Panc1 (cell line): ENCODE measurements around the gene GEMIN7. TPM values are rescaled to one million over a fixed set of nuclear protein-coding genes. Genes with fewer than 3 reads are reported as not detected.

Experiments
- ATAC-seq: fragments of 200-7000 bp; cut with Tn5 transposase; 2 replicates; pipeline ENCODE4 v1.9.1; 2020; ENCODE audit warnings: mild to moderate bottlenecking, moderate library complexity
- BruUV-seq: library from RNA; stranded (reverse); fragments of 400-500 nt; replicated peaks from 2 replicates; lab custom pipeline; 2021; lab: Mats Ljungman, UMichigan
- CTCF ChIA-PET: fragments of 300-600 bp; sonication (Branson Sonifier 250); formaldehyde crosslinking; loops from one replicate; lab custom pipeline; 2022; ENCODE audit warnings: antibody characterized with exemption; lab: Charles Lee
- POLR2A ChIA-PET: fragments of 300-600 bp; sonication (Branson Sonifier 250); formaldehyde crosslinking; loops from one replicate; lab custom pipeline; 2022; ENCODE audit warnings: antibody characterized with exemption; lab: Charles Lee
- DNase-seq: peaks from one replicate; pipeline ENCODE4 v3.0.0-alpha.2; 2010; ENCODE audit warnings: low read depth, low spot score
- H3K27ac ChIP-seq: 2 replicates; pipeline ENCODE4 v1.5.1; 2011; ENCODE audit warnings: mild to moderate bottlenecking, low read length, inconsistent platforms
- H3K27me3 ChIP-seq: fragments of 200-500 bp; sonication (Bioruptor generic); 2 replicates; pipeline ENCODE4 v1.6.0; 2014; ENCODE audit warnings: low read length, inconsistent platforms; ENCODE audit not compliant: control insufficient read depth, insufficient read depth
- H3K36me3 ChIP-seq: fragments of 200-500 bp; sonication (Bioruptor generic); 2 replicates; pipeline ENCODE4 v1.5.1; 2014; ENCODE audit warnings: inconsistent platforms, mild to moderate bottlenecking, low read length, moderate library complexity; ENCODE audit not compliant: control insufficient read depth, insufficient read depth
- H3K4me1 ChIP-seq: 2 replicates; pipeline ENCODE4 v1.5.1; 2011; ENCODE audit warnings: inconsistent platforms, mild to moderate bottlenecking, low read length, moderate library complexity; ENCODE audit not compliant: control insufficient read depth, insufficient read depth
- H3K4me3 ChIP-seq, 2 experiments: 2 replicates each; pipeline ENCODE4 v1.5.1; 2011 to 2012; ENCODE audit warnings: low read depth in 2 of 2, low read length in 2 of 2, mild to moderate bottlenecking in 2 of 2, inconsistent platforms in 1 of 2, moderate library complexity in 1 of 2
- H3K9me3 ChIP-seq: fragments of 200-500 bp; sonication (Bioruptor generic); 2 replicates; pipeline ENCODE4 v1.5.1; 2014; ENCODE audit warnings: low read depth, mild to moderate bottlenecking, inconsistent platforms, low read length, moderate library complexity; ENCODE audit not compliant: control insufficient read depth, insufficient read depth
- POLR2AphosphoS5 ChIP-seq: IDR thresholded peaks from 2 replicates; pipeline ENCODE4 v1.6.1; 2012; ENCODE audit warnings: mild to moderate bottlenecking, low read depth, low read length, moderate library complexity
- SIN3A ChIP-seq: IDR thresholded peaks from 2 replicates; pipeline ENCODE4 v1.6.1; 2012; ENCODE audit warnings: low read depth, mild to moderate bottlenecking, low read length, moderate library complexity, borderline replicate concordance; ENCODE audit not compliant: insufficient read depth
- TCF7L2 ChIP-seq: IDR thresholded peaks from 2 replicates; pipeline ENCODE4 v1.6.1; 2011; ENCODE audit warnings: mild to moderate bottlenecking, low read depth, low read length, inconsistent platforms
- in situ Hi-C: cut with HindIII; loops from 2 replicates; pipeline ENCODE4 v1.10.0; 2016; ENCODE audit warnings: low sequenced_read_pairs, low pct_unique_long_range_greater_than_20kb
- intact Hi-C: fragments of 100-400 bp; cut with micrococcal nuclease; formaldehyde crosslinking; loops from one replicate; pipeline ENCODE4 v1.10.0; 2022; ENCODE audit not compliant: unreplicated experiment
- total RNA-seq: library from RNA; stranded (reverse); gene quantifications from one replicate; pipeline ENCODE4 v1.2.1, GENCODE V29; 2021; ENCODE audit not compliant: unreplicated experiment
- TF ChIP-seq, protein P1 (sequence below), 2 experiments: IDR thresholded peaks; 2 replicates each; pipeline ENCODE4 v1.6.1; 2011 to 2012; ENCODE audit warnings: low read depth in 2 of 2, control low read depth in 1 of 2, low read length in 1 of 2, mild to moderate bottlenecking in 1 of 2, moderate library complexity in 1 of 2; ENCODE audit not compliant: insufficient read depth in 1 of 2
- TF ChIP-seq, protein P2 (sequence below): fragments of 450-650 bp; IDR thresholded peaks from 2 replicates; pipeline ENCODE4 v1.5.1; 2017; ENCODE audit warnings: mild to moderate bottlenecking

Gene GEMIN7
- total RNA-seq, 1 experiment from 2014 or later = 29.5 TPM

DNA sequence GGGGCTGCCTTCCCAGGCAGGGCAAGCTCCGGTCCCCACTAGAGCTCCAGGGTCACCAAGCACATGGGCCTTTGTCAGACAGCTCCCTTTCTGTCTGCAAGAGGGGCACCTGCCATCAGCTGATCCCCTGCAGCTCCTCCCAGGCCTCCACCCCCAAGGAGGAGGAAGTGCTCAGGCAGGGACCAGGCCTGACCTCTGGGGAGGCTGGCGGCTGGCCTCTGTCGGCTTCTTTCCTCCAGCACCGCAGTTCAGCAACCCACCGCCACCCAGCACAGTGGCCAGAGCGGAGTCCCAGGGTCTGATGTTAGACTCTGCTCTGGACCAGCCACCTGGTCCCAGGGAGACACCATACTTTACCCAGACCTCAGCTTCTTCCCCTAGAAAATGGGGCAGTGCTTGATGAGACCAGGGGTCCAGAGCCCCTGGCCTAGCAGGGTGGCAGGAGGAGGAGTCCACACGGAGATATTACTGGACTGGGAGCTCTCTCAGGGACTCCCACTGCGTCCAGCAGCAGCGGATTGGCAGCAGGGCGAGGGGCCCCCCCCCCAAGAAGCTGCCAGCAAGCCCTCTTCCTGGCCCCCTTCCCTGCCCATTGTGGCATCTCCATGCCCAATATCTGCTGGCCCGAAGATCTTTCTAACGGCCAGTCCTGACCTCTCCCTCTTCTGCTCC, 57.6 kb downstream of the GEMIN7 start:
- ChIA-PET CTCF (no interaction called here), POLR2A (no interaction called here)
- no peak overlapping the region for H3K27ac ChIP-seq
- intact Hi-C loops (no loop called here), in situ Hi-C loops (no loop called here)
- no peaks in the 10 kb centered on the region for H3K36me3 ChIP-seq
- DNase-seq (no peak), ATAC-seq (no peak)
- no peaks in the 10 kb centered on the region for H3K9me3 ChIP-seq
- H3K27me3 ChIP-seq = no peaks in the 10 kb centered on the region
- no TSS peak for BruUV-seq
- no peaks in the 10 kb centered on the region for H3K4me1 ChIP-seq
- no peak overlapping the region for H3K4me3 ChIP-seq
- no peak for TF ChIP-seq SIN3A
- TF ChIP-seq, protein P1, sequence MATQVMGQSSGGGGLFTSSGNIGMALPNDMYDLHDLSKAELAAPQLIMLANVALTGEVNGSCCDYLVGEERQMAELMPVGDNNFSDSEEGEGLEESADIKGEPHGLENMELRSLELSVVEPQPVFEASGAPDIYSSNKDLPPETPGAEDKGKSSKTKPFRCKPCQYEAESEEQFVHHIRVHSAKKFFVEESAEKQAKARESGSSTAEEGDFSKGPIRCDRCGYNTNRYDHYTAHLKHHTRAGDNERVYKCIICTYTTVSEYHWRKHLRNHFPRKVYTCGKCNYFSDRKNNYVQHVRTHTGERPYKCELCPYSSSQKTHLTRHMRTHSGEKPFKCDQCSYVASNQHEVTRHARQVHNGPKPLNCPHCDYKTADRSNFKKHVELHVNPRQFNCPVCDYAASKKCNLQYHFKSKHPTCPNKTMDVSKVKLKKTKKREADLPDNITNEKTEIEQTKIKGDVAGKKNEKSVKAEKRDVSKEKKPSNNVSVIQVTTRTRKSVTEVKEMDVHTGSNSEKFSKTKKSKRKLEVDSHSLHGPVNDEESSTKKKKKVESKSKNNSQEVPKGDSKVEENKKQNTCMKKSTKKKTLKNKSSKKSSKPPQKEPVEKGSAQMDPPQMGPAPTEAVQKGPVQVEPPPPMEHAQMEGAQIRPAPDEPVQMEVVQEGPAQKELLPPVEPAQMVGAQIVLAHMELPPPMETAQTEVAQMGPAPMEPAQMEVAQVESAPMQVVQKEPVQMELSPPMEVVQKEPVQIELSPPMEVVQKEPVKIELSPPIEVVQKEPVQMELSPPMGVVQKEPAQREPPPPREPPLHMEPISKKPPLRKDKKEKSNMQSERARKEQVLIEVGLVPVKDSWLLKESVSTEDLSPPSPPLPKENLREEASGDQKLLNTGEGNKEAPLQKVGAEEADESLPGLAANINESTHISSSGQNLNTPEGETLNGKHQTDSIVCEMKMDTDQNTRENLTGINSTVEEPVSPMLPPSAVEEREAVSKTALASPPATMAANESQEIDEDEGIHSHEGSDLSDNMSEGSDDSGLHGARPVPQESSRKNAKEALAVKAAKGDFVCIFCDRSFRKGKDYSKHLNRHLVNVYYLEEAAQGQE (IDR thresholded peaks at IDR 0.05; ENCODE audit: insufficient read depth in 1 of 2, low read depth in 2 of 2, low read length in 1 of 2) = no peak

DNA sequence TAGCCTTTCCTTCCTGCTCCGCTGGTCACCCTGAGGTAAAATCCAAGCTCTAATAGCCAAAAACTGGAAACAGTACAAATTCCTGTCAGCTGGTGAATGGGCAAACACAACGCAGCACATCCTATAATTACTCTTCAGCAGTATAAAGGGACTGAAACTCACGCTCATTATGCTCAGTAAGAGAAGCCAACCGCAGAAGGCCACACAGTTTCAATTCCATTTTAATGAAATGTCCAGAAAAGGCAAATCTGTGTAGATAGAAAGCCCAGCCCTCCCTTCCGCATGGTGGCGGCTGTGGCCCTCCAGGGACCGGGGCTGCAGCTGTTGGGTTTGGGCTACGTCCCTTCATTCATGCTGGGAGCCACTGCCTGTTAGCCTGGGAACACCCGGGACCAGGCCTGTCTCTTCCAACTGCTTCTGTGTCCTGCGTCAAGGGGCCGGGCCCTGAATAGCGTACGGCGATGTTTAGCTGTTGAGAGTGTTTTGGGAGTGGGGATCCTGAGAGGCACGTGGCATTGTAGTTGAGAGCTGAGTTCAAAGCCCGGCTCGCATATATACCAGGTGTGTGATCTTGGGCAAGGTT, 58.2 kb downstream of the GEMIN7 start:
- TF ChIP-seq, protein P2, sequence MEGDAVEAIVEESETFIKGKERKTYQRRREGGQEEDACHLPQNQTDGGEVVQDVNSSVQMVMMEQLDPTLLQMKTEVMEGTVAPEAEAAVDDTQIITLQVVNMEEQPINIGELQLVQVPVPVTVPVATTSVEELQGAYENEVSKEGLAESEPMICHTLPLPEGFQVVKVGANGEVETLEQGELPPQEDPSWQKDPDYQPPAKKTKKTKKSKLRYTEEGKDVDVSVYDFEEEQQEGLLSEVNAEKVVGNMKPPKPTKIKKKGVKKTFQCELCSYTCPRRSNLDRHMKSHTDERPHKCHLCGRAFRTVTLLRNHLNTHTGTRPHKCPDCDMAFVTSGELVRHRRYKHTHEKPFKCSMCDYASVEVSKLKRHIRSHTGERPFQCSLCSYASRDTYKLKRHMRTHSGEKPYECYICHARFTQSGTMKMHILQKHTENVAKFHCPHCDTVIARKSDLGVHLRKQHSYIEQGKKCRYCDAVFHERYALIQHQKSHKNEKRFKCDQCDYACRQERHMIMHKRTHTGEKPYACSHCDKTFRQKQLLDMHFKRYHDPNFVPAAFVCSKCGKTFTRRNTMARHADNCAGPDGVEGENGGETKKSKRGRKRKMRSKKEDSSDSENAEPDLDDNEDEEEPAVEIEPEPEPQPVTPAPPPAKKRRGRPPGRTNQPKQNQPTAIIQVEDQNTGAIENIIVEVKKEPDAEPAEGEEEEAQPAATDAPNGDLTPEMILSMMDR = no peak
- no peak for TF ChIP-seq POLR2AphosphoS5
- no peak for TF ChIP-seq SIN3A
- TF ChIP-seq, protein P1 (IDR thresholded peaks at IDR 0.05; ENCODE audit: insufficient read depth in 1 of 2, low read depth in 2 of 2, low read length in 1 of 2) = no peak
- TF ChIP-seq TCF7L2 = no peak
- Histone ChIP-seq H3K4me3 (no peak overlapping the region), H3K27ac (no peak overlapping the region), H3K27me3 (no peaks in the 10 kb centered on the region), H3K4me1 (no peaks in the 10 kb centered on the region), H3K9me3 (no peaks in the 10 kb centered on the region), H3K36me3 (no peaks in the 10 kb centered on the region)
- in situ Hi-C loops = no loop called here
- intact Hi-C loops = no loop called here
- BruUV-seq = no TSS peak
- ChIA-PET CTCF (no interaction called here), POLR2A (no interaction called here)
- DNase-seq (no peak), ATAC-seq (no peak)
